Islet of Langerhans (tissue), 1 donor: ENCODE results near the gene FAM81A.

Experiments
- FAIRE-seq: peaks from one replicate; lab custom pipeline; 2011; peaks lifted over from hg19 to GRCh38; lab: Jason Lieb, UNC

Gene FAM81A

GRCh38 chr15:59543721-59544547 is 105.9 kb downstream of the FAM81A start:
- FAIRE-seq: no peak

DNA sequence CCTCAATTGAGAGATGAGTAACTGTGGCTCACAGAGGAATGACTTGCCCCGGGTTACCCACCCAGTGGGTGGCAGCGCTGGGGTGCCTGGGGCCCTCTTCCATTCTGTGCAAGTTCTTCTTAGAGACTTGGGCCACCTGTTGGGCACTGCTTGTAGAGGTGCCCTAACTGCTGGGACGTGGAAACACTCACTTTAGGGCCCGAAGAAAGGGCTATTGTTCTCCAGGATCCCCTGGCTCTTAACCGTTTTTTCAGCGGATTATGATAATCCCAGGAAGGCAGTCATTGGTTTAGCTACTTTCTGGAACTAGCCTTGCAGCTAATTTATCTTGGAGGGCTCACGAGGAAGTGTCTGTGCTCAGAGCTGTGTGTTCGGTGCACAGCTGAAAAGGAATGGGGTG is 107.6 kb downstream of the FAM81A start:
- FAIRE-seq: no peak

- FAIRE-seq: no peak
Observed at GRCh38 chr15:59548501-59549226, 110.7 kb downstream of the FAM81A start.

- FAIRE-seq: no peak
Observed at GRCh38 chr15:59549301-59550185, 111.6 kb downstream of the FAM81A start.

DNA sequence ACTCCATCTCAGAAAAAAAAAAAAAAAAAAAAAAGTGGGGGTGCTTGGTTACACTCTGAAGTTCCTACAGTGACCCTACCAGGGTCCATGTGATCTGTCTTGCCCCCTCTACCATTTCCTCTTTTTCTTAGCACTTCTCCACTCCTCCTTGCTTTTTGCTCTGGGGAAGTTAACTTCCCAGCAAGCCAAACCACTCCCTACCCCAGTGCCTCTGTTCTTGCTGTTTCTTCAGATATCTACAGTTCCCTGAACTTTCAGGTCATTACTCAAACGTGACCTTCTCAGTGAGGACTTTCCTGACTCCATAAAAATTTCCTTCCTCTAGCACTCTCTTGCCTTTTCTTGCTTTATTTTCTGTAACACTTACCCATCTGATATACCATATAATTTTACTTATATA is 112.5 kb downstream of the FAM81A start:
- FAIRE-seq: no peak

GRCh38 chr15:59550956-59551355 is 113.0 kb downstream of the FAM81A start:
- no peak for FAIRE-seq

- no peak for FAIRE-seq
Observed at GRCh38 chr15:59553879-59554735, 116.1 kb downstream of the FAM81A start.

DNA sequence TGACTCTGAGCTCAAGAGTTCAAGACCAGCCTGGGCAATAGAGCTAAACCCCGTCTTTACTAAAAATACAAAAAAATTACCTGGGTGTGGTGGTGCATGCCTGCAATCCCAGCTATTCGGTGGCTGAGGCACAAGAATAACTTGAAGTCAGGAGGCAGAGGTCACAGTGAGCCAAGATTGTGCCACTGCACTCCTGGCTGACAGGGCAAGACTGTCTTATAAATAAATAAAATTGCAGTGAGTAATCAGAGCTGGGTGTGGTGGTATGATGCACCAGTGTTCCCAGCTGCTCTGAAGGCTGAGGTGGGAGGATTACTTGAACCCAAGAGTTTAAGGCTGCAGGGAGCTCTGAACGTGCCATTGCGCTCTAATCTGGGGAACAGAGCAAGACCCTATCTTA is 117.7 kb downstream of the FAM81A start:
- no peak for FAIRE-seq

DNA sequence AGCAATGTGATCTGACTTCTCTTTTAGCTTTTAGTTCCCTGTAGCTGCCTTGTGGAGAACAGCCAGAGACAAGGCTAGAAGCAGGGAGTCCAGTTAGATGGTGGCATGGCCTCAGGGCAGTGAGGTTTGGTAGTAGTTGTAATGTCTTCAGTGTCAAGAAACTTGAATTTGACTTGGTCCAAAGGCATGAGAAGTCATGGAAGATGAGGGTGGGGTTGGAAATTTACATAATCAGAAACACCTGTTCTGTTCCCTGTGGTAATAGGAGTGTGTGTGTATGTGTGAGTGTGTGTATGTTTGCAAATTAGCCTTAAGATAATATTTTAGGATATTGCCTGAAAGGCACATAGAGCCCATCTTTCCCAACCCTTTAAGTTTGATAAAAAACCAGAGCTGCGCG is 118.4 kb downstream of the FAM81A start:
- FAIRE-seq: no peak

DNA sequence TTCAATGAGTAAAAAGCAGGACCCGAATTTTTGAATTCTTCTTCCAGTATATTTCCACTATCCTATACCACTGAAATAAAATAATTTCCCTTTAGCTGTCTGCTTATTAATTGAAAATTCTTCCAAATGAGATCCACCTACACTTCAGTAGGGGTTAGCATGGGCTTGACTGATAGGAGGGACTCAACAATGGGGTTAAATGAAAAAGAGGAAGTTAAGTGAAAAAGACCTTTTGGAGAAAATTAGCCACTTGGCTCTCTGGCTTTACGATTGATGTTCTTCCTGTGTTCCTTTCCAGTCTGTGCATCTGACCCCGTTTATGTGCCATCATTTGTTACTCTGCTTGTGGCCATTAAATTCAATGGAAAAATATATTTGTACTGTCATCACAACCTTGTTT is 119.6 kb downstream of the FAM81A start:
- no peak for FAIRE-seq

- no peak for FAIRE-seq
Observed at GRCh38 chr15:59558851-59559250, 120.9 kb downstream of the FAM81A start.

- FAIRE-seq: no peak
Observed at GRCh38 chr15:59561547-59561946, 123.6 kb downstream of the FAM81A start.

DNA sequence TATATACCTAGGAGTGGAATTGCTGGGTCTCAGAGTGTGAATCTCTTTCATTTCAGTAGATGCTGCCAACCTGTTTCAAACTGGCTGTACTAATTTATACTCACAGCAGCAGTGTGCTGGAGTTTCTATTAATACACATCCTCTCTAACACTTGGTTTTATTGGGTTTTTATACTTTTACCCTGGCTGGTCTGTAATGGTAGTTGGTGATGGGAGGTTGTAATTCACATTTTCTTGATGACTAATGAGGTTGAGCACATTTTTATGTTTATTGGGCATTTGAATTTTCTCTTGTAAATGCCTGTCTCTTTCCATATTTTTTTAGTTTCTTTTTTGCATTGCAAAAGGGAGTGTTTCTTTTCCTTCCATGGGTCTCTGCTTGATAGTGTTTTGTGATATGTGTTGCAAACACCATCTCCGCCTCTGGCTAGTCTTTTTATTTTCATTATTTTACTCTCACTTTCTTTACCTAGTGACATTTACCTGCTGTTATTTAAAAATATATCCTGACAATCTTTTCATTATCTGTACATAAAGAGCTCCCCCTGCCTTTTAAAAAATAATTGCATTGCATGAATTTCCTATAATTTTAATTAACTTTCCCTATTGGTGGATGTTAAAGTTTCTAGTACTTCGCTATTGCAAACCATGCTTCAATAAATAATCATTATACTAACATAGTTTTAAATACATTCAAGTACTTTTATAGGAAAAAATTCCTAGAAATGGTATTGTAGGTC is 124.6 kb downstream of the FAM81A start:
- FAIRE-seq: no peak

DNA sequence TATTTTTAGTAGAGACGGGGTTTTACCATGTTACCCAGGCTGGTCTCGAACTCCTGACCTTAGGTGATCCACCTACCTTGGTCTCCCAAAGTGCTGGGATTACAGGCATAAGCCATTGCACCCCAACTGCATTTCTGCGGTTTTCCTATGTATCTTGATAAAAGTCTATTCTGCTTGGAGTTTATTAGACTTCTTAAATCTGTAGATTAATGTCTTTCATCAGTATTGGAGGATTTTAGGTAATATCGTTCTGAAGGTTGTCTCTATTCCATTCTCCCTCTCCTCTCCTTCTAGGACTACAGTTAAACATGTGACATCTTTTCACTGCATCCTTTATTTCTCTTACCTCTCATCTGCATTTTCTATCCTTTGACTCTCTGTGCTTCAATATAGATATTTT is 127.3 kb downstream of the FAM81A start:
- FAIRE-seq: no peak

DNA sequence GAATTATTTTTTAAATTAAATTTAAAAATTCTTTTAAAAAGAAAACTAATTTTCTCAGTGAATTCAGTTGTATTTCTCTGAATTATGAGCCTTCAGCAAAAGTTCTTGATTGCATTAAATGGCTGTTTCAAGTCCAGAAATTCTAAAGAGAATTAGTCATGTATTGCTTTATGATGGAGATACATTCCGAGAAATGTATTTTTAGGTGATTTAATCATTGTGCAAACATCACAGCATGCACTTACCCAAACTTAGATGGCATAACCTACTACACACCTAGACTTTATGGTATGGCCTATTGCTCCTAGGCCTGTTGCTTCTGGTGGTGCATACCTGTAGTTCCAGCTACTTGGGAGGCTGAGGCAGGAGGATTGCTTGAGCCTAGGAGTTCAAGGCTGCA is 129.3 kb downstream of the FAM81A start:
- FAIRE-seq: no peak

DNA sequence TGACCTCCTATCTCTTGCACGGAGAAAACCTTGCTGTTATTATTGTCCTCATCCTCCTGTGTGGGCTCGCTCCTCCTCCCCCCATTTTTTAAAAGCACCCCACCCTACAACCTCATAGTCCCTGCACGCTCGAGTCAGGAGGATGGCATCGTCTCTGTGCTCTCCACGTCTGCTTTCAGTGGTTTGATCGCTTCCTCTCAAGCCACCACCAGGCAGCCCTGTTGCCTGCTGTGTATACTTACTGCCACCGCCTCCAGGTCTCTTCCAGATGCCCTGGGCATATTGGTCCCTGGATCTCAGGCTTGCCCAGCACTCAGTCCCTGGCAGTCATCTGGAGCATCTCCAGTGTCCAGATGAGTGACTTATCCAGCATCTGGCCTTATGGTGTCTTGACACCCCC is 131.5 kb downstream of the FAM81A start:
- FAIRE-seq: no peak

DNA sequence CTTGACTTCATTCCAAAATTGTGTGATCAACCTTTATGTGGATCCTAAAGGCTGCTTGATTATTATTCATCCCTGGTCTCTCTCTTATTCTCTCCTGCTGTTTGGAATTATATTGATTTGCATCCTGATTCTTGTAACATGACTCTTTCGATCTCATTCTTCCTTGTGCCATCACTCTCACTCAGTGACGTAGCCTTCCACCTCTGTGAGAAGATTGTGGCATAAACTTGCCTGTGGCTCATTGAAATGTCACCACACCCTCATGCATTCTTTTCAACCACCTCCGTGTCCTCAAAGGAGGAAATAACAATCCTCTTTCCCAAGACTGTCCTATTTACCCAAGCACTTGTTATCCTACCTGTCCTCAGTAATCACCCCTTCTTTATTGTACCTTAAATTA is 132.3 kb downstream of the FAM81A start:
- no peak for FAIRE-seq

DNA sequence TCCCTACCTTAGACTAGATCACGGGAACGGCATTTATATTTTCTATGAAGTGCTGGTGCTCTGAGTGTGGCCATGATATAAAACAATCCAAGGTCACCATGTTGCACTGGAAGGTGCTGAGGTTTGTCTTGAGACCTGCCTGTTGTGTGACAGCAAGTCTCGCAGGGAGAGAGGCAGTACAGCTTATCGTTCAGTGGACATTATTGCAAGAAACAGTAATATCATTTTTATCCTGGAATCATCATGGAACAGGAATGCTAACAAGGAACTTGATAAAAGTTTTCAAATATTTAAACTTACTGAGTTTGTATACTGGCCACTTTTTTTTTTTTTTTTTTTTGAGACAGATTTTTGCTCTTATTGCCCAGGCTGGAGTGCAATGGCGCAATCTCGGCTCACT is 133.6 kb downstream of the FAM81A start:
- FAIRE-seq: no peak
